OCI-LY1 (cell line): ENCODE results near the gene SPP1.

Experiments
- H2AFZ ChIP-seq: fragments of 200-600 bp; sonication (generic), shearing (Covaris generic); 2 replicates; pipeline ENCODE4 v1.6.0; 2014; ENCODE audit warnings: antibody characterized with exemption, mild to moderate bottlenecking, low read length
- H3F3A ChIP-seq: fragments of 200-600 bp; sonication (generic), shearing (Covaris generic); 2 replicates; pipeline ENCODE4 v1.6.0; 2014; ENCODE audit warnings: mild to moderate bottlenecking, antibody characterized with exemption, low read length, moderate library complexity; ENCODE audit not compliant: insufficient read depth
- H3K27ac ChIP-seq: fragments of 200-600 bp; sonication (generic); 2 replicates; pipeline ENCODE4 v1.5.1; 2014; ENCODE audit warnings: low read length, mixed run types, mild to moderate bottlenecking, low read depth; ENCODE audit not compliant: poor library complexity, severe bottlenecking
- H3K27me3 ChIP-seq: fragments of 200-600 bp; sonication (generic); 2 replicates; pipeline ENCODE4 v1.6.0; 2014; ENCODE audit warnings: antibody characterized with exemption, mild to moderate bottlenecking, low read length, moderate library complexity; ENCODE audit not compliant: insufficient read depth
- H3K36me3 ChIP-seq: fragments of 200-600 bp; sonication (generic); 2 replicates; pipeline ENCODE4 v1.6.1; 2014; ENCODE audit warnings: mild to moderate bottlenecking, antibody characterized with exemption, low read length, moderate library complexity, mixed read lengths; ENCODE audit not compliant: insufficient read depth
- H3K4me1 ChIP-seq: fragments of 200-600 bp; sonication (generic); 2 replicates; pipeline ENCODE4 v1.5.1; 2014; ENCODE audit warnings: mild to moderate bottlenecking, low read length, moderate library complexity; ENCODE audit not compliant: insufficient read depth, severe bottlenecking
- H3K4me2 ChIP-seq: fragments of 200-600 bp; sonication (generic), shearing (Covaris generic); 2 replicates; pipeline ENCODE4 v1.6.1; 2014; ENCODE audit warnings: low read length
- H3K4me3 ChIP-seq: fragments of 200-600 bp; sonication (generic); 2 replicates; pipeline ENCODE4 v1.5.1; 2014; ENCODE audit warnings: low read length, low read depth, mild to moderate bottlenecking, mixed read lengths; ENCODE audit not compliant: poor library complexity, severe bottlenecking
- H3K79me2 ChIP-seq: fragments of 200-600 bp; shearing (Covaris generic); 2 replicates; pipeline ENCODE4 v1.6.1; 2016; ENCODE audit warnings: mixed run types, low read length, mixed read lengths; ENCODE audit not compliant: insufficient read depth
- H3K9ac ChIP-seq: fragments of 200-600 bp; sonication (generic), shearing (Covaris generic); 2 replicates; pipeline ENCODE4 v1.6.1; 2014; ENCODE audit warnings: mild to moderate bottlenecking, low read length, mixed read lengths
- H3K9me2 ChIP-seq: fragments of 200-600 bp; sonication (generic), shearing (Covaris generic); 2 replicates; pipeline ENCODE4 v1.6.1; 2014; ENCODE audit warnings: low read depth, mild to moderate bottlenecking, low read length, mixed read lengths
- H3K9me3 ChIP-seq: fragments of 200-600 bp; shearing (Covaris generic); 2 replicates; pipeline ENCODE4 v1.6.1; 2014; ENCODE audit warnings: low read length, mixed read lengths
- H4K20me1 ChIP-seq: fragments of 200-600 bp; sonication (generic), shearing (Covaris generic); 2 replicates; pipeline ENCODE4 v1.6.0; 2016; ENCODE audit warnings: mild to moderate bottlenecking, low read length; ENCODE audit not compliant: insufficient read depth
- EZH2 ChIP-seq: fragments of 200-600 bp; sonication (generic), shearing (Covaris generic); IDR thresholded peaks from 2 replicates; pipeline ENCODE4 v1.8.0; 2017; ENCODE audit warnings: borderline replicate concordance, mixed run types, mild to moderate bottlenecking, antibody characterized with exemption, low read length, moderate library complexity, mixed read lengths
- TF ChIP-seq, protein P1 (sequence below): fragments of 200-600 bp; sonication (generic), shearing (Covaris generic); IDR thresholded peaks from 2 replicates; pipeline ENCODE4 v1.5.1; 2017; ENCODE audit warnings: mild to moderate bottlenecking, antibody characterized with exemption, low read length, moderate library complexity, mixed read lengths

Gene SPP1

DNA sequence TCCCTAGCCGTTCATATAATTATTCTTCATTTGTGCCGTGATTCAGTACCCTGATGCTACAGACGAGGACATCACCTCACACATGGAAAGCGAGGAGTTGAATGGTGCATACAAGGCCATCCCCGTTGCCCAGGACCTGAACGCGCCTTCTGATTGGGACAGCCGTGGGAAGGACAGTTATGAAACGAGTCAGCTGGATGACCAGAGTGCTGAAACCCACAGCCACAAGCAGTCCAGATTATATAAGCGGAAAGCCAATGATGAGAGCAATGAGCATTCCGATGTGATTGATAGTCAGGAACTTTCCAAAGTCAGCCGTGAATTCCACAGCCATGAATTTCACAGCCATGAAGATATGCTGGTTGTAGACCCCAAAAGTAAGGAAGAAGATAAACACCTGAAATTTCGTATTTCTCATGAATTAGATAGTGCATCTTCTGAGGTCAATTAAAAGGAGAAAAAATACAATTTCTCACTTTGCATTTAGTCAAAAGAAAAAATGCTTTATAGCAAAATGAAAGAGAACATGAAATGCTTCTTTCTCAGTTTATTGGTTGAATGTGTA lies 7.0 kb downstream of the SPP1 start:
- Histone ChIP-seq H3K27ac (no peak overlapping the region), H3F3A (no peaks in the 10 kb centered on the region), H3K4me1 (no peaks in the 10 kb centered on the region), H2AFZ (no peak overlapping the region), H3K4me3 (no peak overlapping the region), H3K9me2 (no peaks in the 10 kb centered on the region), H3K9me3 (no peaks in the 10 kb centered on the region), H3K36me3 (no peaks in the 10 kb centered on the region), H4K20me1 (no peaks in the 10 kb centered on the region), H3K9ac (no peak overlapping the region), H3K27me3 (no peaks in the 10 kb centered on the region), H3K79me2 (no peaks in the 10 kb centered on the region), H3K4me2 (no peak overlapping the region)
- no peak for TF ChIP-seq EZH2
- TF ChIP-seq, protein P1, sequence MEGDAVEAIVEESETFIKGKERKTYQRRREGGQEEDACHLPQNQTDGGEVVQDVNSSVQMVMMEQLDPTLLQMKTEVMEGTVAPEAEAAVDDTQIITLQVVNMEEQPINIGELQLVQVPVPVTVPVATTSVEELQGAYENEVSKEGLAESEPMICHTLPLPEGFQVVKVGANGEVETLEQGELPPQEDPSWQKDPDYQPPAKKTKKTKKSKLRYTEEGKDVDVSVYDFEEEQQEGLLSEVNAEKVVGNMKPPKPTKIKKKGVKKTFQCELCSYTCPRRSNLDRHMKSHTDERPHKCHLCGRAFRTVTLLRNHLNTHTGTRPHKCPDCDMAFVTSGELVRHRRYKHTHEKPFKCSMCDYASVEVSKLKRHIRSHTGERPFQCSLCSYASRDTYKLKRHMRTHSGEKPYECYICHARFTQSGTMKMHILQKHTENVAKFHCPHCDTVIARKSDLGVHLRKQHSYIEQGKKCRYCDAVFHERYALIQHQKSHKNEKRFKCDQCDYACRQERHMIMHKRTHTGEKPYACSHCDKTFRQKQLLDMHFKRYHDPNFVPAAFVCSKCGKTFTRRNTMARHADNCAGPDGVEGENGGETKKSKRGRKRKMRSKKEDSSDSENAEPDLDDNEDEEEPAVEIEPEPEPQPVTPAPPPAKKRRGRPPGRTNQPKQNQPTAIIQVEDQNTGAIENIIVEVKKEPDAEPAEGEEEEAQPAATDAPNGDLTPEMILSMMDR: no peak

DNA sequence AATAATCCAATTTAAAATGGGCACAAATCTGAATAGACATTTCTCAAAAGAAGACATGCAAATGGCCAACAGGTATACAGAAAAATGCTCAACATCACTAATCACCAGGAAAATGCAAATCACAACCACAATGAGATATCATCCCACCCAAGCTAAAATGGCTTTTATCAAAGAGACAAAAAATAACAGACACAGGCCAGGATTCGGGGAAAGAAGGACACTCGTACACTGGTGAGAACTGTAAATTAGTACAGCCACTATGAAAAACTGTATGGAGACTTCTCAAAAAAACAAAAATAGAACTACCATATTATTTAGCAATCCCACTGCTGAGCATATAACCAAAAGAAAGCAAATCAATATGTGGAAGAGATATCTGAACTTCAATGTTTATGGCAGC lies 8.5 kb downstream of the SPP1 start:
- H3K9me3 ChIP-seq: no peaks in the 10 kb centered on the region
- no peak overlapping the region for H3K27ac ChIP-seq
- H2AFZ ChIP-seq: no peak overlapping the region
- no peaks in the 10 kb centered on the region for H3F3A ChIP-seq
- no peak overlapping the region for H3K9ac ChIP-seq
- no peaks in the 10 kb centered on the region for H3K79me2 ChIP-seq
- no peaks in the 10 kb centered on the region for H3K27me3 ChIP-seq
- H3K4me3 ChIP-seq: no peak overlapping the region
- H3K9me2 ChIP-seq: no peaks in the 10 kb centered on the region
- H3K36me3 ChIP-seq: no peaks in the 10 kb centered on the region
- H4K20me1 ChIP-seq: no peaks in the 10 kb centered on the region
- H3K4me1 ChIP-seq: no peaks in the 10 kb centered on the region
- no peak overlapping the region for H3K4me2 ChIP-seq
- no peak for TF ChIP-seq EZH2
- TF ChIP-seq, protein P1: no peak

DNA sequence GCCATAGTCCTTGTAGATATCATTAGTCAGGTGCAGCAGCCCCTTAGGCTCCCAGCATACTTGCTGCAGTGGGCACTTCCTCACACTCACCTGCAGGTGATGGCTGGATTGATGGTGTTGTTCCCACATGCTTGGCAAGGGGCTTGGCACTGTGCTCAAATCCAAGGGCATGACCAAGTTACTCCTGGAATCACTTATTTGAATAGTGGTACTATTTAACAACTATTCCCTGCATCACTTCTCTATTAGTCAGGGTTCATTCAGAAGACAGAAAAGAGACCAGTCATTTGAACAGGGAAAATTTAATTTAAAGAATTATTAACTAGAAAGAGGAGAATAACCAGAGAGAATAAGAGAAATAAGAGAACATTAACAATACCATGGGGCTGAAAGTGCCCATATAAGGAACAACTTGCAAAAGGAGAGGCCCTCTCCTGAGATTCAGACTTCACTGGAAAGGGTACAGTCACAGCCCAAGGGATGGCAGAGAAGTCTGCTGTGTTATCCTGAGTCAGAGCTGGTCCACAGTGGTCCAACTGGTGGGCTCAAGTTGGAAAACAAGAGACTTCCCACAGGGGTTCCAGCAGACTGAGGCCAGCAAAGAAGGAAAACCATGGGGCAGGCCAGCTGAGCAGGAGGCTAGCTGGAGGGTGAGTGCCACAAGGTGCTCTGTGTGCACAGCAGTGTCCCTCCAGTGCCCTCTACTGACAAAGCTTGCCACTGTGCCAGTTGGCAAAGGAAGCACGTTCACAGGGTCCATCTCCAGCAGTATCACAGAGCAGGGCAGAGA lies 9.8 kb downstream of the SPP1 start:
- no peak overlapping the region for H3K4me3 ChIP-seq
- no peaks in the 10 kb centered on the region for H4K20me1 ChIP-seq
- no peaks in the 10 kb centered on the region for H3K9me3 ChIP-seq
- no peaks in the 10 kb centered on the region for H3K79me2 ChIP-seq
- no peak overlapping the region for H2AFZ ChIP-seq
- H3K27me3 ChIP-seq: no peaks in the 10 kb centered on the region
- H3K9me2 ChIP-seq: no peaks in the 10 kb centered on the region
- no peak overlapping the region for H3K4me2 ChIP-seq
- no peaks in the 10 kb centered on the region for H3K4me1 ChIP-seq
- no peak overlapping the region for H3K9ac ChIP-seq
- TF ChIP-seq, protein P1: peak; percentile 56; the same call in 1 of the 2 replicates
- TF ChIP-seq EZH2: no peak
- H3K27ac ChIP-seq: no peak overlapping the region
- H3F3A ChIP-seq: no peaks in the 10 kb centered on the region
- H3K36me3 ChIP-seq: no peaks in the 10 kb centered on the region
